ENCODE data around the gene DNAJC1. TPM values are rescaled to one million over a fixed set of nuclear protein-coding genes. Genes with fewer than 3 reads are reported as not detected.

The DNAJC1 gene
- total RNA-seq, 1 experiment from 2014 or later: 13.2 TPM

- ChIA-PET POLR2A (interaction anchor here (0.8 kb wide), 1 partner anchor 233 kb away, joined by 3 read pairs; no protein-coding TSS in a partner anchor), CTCF (no interaction called here)
- peak overlapping the region; percentile 10; the same call in 1 of the 2 replicates for H3K4me3 Mint-ChIP-seq
- no peaks in the 10 kb centered on the region for H3K27me3 Mint-ChIP-seq (ENCODE audit: low read depth)
- H3K4me1 Mint-ChIP-seq: peaks cover 76% of the 10 kb centered on the region
- DNase-seq (ENCODE audit: low spot score) (no peak), ATAC-seq (no peak)
- peak overlapping the region; percentile 96 for H3K27ac Mint-ChIP-seq
- H3K9me3 Mint-ChIP-seq: no peaks in the 10 kb centered on the region
- H3K36me3 Mint-ChIP-seq: peaks cover 20% of the 10 kb centered on the region
- TF ChIP-seq E2F5 (CRISPR knock-in tag; IDR thresholded peaks at IDR 0.05) (no peak), HMGA2 (CRISPR knock-in tag; IDR thresholded peaks at IDR 0.05) (no peak), ZNF317 (CRISPR knock-in tag; IDR thresholded peaks at IDR 0.05; ENCODE audit: borderline replicate concordance, low read depth) (no peak), SMAD3 (CRISPR knock-in tag; IDR thresholded peaks at IDR 0.05; ENCODE audit: borderline replicate concordance) (no peak), NR1H2 (CRISPR knock-in tag; IDR thresholded peaks at IDR 0.05) (no peak), ZNF263 (CRISPR knock-in tag; IDR thresholded peaks at IDR 0.05; ENCODE audit: low read depth) (no peak)
Observed at GRCh38 chr10:21749788-21750187, 253.7 kb downstream of the DNAJC1 start.

- no peak overlapping the region for H3K4me3 Mint-ChIP-seq
- ATAC-seq: no peak
- DNase-seq (ENCODE audit: low spot score): no peak
- no peaks in the 10 kb centered on the region for H3K27me3 Mint-ChIP-seq (ENCODE audit: low read depth)
- ChIA-PET CTCF (interaction anchor here (0.6 to 1.3 kb wide), 3 partner anchors 16 to 206 kb away, joined by 3 to 5 read pairs (median 4); no protein-coding TSS in a partner anchor), POLR2A (no interaction called here)
- H3K4me1 Mint-ChIP-seq: peaks cover 69% of the 10 kb centered on the region
- peaks cover 35% of the 10 kb centered on the region for H3K36me3 Mint-ChIP-seq
- peak overlapping the region; percentile 75 for H3K27ac Mint-ChIP-seq
- H3K9me3 Mint-ChIP-seq: no peaks in the 10 kb centered on the region
- no peak for TF ChIP-seq ZNF281 (CRISPR knock-in tag; IDR thresholded peaks at IDR 0.05)
- no peak for TF ChIP-seq PRRX2 (CRISPR knock-in tag; IDR thresholded peaks at IDR 0.05)
- TF ChIP-seq ARID4B (CRISPR knock-in tag; IDR thresholded peaks at IDR 0.05; ENCODE audit: borderline replicate concordance): no peak
- no peak for TF ChIP-seq FOXP4 (CRISPR knock-in tag; IDR thresholded peaks at IDR 0.05)
- no peak for TF ChIP-seq ZNF425 (CRISPR knock-in tag; conservative IDR thresholded peaks at IDR 0.05)
Observed at GRCh38 chr10:21747809-21748208, 255.7 kb downstream of the DNAJC1 start.

Measured in WTC11 (cell line).